Ectodermal cell (in vitro differentiated cells): ENCODE data around the gene BTK.
A peak's percentile ranks its signal among the peaks of the same experiment; 100 is the strongest.

Experiments used
- H3K27ac ChIP-seq: 2 replicates; pipeline ENCODE4 v1.7.0; 2013; ENCODE audit warnings: mild to moderate bottlenecking, low read depth, low read length; ENCODE audit not compliant: insufficient read depth, poor library complexity, severe bottlenecking
- H3K27me3 ChIP-seq: 2 replicates; pipeline ENCODE4 v1.7.0; 2013; ENCODE audit warnings: mild to moderate bottlenecking, low read length; ENCODE audit not compliant: insufficient read depth, control insufficient read depth, poor library complexity, severe bottlenecking
- H3K36me3 ChIP-seq: one replicate; pipeline ENCODE4 v1.7.0; 2013; ENCODE audit warnings: low read length; ENCODE audit not compliant: control insufficient read depth, insufficient read depth
- H3K4me1 ChIP-seq: one replicate; pipeline ENCODE4 v1.7.0; 2013; ENCODE audit warnings: low read length; ENCODE audit not compliant: control insufficient read depth, insufficient read depth
- H3K4me3 ChIP-seq: 2 replicates; pipeline ENCODE4 v1.7.0; 2013; ENCODE audit warnings: low read depth, low read length, control low read depth; ENCODE audit not compliant: insufficient read depth
- H3K9me3 ChIP-seq: 2 replicates; pipeline ENCODE4 v1.7.0; 2013; ENCODE audit warnings: mild to moderate bottlenecking, low read length, moderate library complexity; ENCODE audit not compliant: control insufficient read depth
- WGBS, 2 experiments: methylation state at CpG; one replicate each; pipeline ENCODE4 v1.1.7; 2013; ENCODE audit warnings: missing lambda C conversion rate in 2 of 2; 5-methylcytosine and 5-hydroxymethylcytosine counted together

The BTK gene

DNA sequence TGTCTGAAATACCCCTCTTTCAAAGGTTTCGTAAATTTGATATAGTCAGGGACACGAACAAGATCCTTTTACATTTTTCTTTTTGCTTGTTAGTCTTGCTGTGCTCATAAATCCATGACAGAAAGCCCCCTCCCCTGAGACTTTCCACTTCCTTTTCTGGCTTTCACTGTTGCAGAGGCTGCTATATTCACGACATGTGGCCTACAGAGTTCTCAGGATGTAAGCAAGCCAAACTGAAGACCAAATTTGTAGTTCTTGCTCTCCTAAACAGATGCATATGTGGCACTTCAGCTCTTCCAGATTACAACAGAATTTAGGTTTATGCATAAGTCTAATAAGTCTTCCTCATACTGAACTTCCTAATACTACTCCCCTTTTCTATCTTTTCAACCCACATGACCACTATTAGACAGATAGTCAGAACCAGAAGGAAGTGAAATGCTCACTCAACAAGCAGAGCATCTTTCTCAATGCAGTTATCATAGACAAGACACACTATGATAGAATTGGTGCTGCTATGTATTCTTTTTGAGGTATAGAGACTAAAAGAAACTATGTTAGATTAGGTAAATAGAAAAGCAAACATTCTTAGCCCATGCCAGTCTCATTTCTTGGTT is 15.0 kb downstream of the BTK start:
- Histone ChIP-seq H3K4me1 (no peaks in the 10 kb centered on the region), H3K27ac (no peak overlapping the region), H3K36me3 (no peaks in the 10 kb centered on the region), H3K27me3 (no peaks in the 10 kb centered on the region), H3K4me3 (no peak overlapping the region), H3K9me3 (no peaks in the 10 kb centered on the region)
- 72 to 91% methylated on average over 3 of the region's 3 CpGs for WGBS, 2 experiments

DNA sequence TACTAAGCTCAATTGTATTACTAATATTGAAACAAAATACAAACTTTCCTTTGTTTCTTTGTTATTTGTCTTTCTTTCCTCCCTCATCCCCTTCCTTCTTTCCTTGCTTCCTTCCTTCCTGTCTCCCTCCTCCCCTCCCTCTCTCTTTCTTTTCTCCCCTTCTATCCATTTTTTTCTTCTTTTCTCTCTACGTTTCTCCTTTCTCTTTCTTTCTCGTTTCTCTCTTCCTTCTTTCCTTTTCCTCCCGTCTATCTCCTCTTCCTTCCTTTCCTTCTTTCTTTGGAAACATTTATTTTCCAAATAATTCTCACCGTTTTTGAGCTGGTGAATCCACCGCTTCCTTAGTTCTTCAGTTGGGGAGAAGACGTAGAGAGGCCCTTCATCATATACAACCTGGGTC is 16.3 kb downstream of the BTK start:
- H3K4me3 ChIP-seq = no peak overlapping the region
- no peaks in the 10 kb centered on the region for H3K36me3 ChIP-seq
- H3K9me3 ChIP-seq = no peaks in the 10 kb centered on the region
- H3K4me1 ChIP-seq = no peaks in the 10 kb centered on the region
- H3K27me3 ChIP-seq = no peaks in the 10 kb centered on the region
- WGBS, 2 experiments = 87 to 89% methylated on average over 5 to 6 of the region's 6 CpGs
- H3K27ac ChIP-seq = no peak overlapping the region

DNA sequence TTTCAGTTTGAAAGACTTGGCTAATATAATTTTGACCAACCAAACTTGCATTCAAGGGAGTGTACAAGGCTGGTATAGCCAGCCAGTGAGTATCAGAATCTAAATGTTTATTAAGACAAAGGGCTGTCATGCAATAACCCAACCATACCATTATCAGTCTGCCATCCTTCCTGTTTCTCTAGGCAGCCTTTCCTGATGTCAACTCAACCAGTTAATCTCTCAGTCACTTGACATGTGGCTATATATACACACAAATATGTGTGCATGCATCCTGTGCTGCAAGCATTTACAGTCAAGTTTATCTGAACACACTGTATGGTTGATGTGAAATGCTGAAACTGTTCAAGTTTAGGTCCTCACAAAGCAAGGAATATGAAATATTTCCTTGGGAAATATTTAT is 17.2 kb downstream of the BTK start:
- Histone ChIP-seq H3K9me3 (no peaks in the 10 kb centered on the region), H3K36me3 (no peaks in the 10 kb centered on the region), H3K27me3 (no peaks in the 10 kb centered on the region), H3K4me1 (no peaks in the 10 kb centered on the region), H3K4me3 (no peak overlapping the region), H3K27ac (no peak overlapping the region)

DNA sequence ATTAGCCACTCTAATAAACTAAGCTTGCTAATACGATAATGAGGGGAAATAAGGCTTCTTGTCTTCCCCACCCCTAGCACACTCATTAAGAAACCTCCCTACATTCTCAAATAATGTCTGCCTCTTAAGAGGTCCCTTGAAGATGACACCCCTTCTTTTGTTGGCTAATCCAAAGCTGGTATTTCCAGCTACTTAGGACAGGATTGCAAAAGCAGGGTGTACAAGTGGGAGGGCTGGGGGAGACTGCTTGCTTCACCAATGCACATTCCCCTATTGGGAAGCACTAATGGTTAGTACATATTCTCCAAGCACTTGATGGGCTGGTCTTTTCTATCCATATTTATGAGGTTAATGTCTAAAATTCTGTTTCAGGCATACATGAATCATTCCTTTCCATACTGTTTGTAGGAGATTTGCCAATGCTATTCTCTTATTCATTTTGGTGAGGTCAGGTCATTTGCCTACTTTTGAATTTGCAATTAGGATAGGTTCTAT is 20.6 kb downstream of the BTK start:
- Histone ChIP-seq H3K9me3 (no peaks in the 10 kb centered on the region), H3K27ac (no peak overlapping the region), H3K4me3 (no peak overlapping the region), H3K4me1 (no peaks in the 10 kb centered on the region), H3K36me3 (no peaks in the 10 kb centered on the region), H3K27me3 (no peaks in the 10 kb centered on the region)
- 96 to 100% methylated on average over 1 of the region's 1 CpG for WGBS, 2 experiments

DNA sequence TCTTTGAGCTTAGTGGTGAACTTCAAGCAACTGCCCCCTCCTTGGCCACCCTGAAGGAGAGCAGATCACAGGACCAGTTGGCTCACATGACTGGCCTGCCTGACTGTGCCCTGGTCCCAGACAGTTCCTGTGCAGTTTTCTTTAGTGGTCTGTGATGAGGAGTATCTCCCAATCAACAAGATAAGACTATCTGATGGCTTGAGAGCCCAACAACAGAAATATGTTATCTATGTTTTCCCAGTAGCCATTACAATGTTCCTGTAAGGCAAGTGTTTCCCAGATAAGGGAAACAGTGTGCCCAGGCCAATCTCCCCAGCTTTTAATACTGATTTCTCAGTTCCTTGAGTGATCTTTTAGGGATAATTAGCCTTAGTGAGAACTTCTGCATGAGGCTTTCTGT is 23.2 kb downstream of the BTK start:
- no peak overlapping the region for H3K4me3 ChIP-seq
- no peaks in the 10 kb centered on the region for H3K4me1 ChIP-seq
- no peaks in the 10 kb centered on the region for H3K36me3 ChIP-seq
- H3K9me3 ChIP-seq = no peaks in the 10 kb centered on the region
- no peak overlapping the region for H3K27ac ChIP-seq
- H3K27me3 ChIP-seq = no peaks in the 10 kb centered on the region

DNA sequence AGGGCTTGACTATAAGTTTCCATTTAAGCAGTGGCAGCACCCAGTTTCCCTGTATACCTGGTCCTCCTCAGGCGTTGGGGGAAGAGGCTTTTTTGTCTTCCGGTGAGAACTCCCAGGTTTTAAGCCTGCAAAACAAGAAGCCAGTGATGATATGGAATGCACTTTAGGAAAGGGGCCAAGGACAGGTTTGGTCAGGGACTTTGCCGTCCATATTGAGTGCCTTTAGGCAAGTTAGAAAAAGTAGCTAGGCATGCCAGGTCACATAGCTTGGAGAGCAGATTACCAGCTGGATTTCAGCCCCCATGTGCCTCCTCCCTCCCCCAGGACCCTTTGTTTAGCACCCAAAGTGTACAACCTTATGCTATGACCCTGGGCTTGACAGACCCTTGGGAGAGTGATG is 23.9 kb downstream of the BTK start:
- 91 to 94% methylated on average over 3 of the region's 3 CpGs for whole genome bisulfite sequencing, 2 experiments
- Histone ChIP-seq H3K4me1 (no peaks in the 10 kb centered on the region), H3K27ac (no peak overlapping the region)

DNA sequence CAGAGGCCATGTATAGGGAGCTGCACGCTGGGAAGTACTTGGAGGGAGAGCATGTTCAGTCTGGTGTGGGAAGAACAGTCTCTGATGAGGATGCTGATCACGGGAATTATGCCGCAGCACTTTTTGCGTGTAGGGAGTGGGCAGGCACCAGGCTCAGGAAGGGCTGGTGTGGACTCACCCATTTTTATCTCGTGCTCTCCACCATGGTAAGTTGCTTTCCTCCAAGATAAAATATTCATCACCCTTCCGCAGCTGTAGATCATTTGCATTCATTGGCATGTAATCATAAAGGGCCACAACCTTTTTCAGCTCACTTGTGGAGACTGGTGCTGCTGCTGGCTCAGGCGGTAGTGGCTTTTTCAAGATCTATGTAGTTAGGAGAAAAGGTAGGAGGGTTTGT is 25.6 kb downstream of the BTK start:
- Histone ChIP-seq H3K27me3 (no peaks in the 10 kb centered on the region), H3K27ac (no peak overlapping the region), H3K4me1 (no peaks in the 10 kb centered on the region), H3K9me3 (no peaks in the 10 kb centered on the region), H3K36me3 (no peaks in the 10 kb centered on the region), H3K4me3 (no peak overlapping the region)
- WGBS, 2 experiments = 91% methylated on average over 6 of the region's 7 CpGs

More for the DNA sequence above, 23.9 kb downstream of the BTK start:
- H3K4me3 ChIP-seq = no peak overlapping the region
- no peaks in the 10 kb centered on the region for H3K27me3 ChIP-seq
- H3K36me3 ChIP-seq = no peaks in the 10 kb centered on the region
- no peaks in the 10 kb centered on the region for H3K9me3 ChIP-seq

DNA sequence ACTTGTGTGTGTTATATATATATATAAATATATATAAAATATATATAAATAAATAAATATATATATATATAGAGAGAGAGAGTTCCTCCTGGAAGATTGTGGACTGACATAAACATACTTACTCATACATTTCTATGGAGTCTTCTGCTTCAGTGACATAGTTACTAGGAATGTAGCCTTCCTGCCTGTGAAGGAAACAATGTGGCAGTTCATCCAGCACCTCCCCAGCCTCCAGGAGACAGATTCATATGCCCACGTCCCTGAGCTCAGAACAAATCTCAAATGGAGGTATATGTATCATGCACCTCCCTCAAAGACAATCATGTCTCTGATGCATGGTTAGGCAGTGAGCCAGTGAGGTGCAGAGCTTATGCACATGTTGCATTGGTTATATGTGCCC is 26.0 kb downstream of the BTK start:
- Histone ChIP-seq H3K36me3 (no peaks in the 10 kb centered on the region), H3K4me1 (no peaks in the 10 kb centered on the region), H3K27me3 (no peaks in the 10 kb centered on the region), H3K4me3 (no peak overlapping the region), H3K9me3 (no peaks in the 10 kb centered on the region), H3K27ac (no peak overlapping the region)
- 70 to 88% methylated on average over 1 of the region's 1 CpG for WGBS, 2 experiments

DNA sequence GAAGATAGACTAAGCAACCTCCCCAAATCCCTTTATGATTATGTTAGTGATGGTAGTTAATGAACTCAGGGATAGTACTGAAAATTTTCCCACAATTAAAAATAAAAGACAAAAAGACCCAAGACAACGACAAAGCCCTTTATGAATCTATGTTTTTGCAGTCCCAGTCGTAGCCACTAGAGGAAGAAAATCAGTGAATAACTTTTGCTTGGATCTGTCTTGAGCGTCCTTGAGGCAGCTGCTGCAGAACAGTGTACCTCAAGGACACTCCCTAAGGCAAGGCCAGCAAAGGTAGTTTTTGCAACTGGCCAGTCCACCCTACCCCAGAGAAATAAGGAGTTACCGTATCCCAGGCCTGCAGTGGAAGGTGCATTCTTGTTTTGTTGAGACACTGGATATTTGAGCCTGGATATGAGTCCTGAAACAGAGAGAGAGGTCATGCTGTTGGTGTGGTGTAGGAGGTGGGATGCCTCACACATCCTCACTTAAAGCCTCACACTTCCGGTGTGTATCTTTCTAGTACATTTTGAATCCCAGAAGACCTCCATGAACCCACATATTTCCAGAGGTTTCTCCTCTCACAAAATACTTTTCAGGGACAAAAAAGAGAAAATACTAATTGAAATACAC is 28.7 kb downstream of the BTK start:
- H3K4me1 ChIP-seq = no peaks in the 10 kb centered on the region
- H3K27me3 ChIP-seq = no peaks in the 10 kb centered on the region
- 38 to 46% methylated on average over 5 of the region's 5 CpGs for WGBS, 2 experiments
- H3K9me3 ChIP-seq = no peaks in the 10 kb centered on the region
- no peak overlapping the region for H3K27ac ChIP-seq
- H3K36me3 ChIP-seq = no peaks in the 10 kb centered on the region
- no peak overlapping the region for H3K4me3 ChIP-seq

DNA sequence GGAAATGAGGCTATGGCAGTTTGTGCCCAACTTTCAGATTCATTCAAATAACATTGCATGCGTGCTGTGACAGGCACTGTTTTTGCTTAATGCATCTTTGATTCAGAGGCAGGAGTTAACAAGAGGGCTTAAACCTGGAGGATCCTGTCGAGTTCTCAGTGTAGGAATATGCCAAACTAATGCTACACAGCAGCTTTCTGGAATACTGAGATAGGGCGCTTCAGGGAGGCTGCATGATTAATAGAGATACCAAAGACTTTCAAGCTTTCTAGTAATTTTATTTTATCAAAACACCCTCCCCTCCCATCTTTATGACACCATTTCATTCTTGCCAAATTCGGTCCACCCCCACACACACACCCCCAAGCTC is 36.8 kb downstream of the BTK start:
- H3K27me3 ChIP-seq = no peaks in the 10 kb centered on the region
- peak overlapping the region; percentile 69 for H3K4me3 ChIP-seq
- H3K27ac ChIP-seq = no peak overlapping the region
- 45 to 53% methylated on average over 3 to 4 of the region's 4 CpGs for WGBS, 2 experiments
- H3K9me3 ChIP-seq = no peaks in the 10 kb centered on the region
- H3K4me1 ChIP-seq = no peaks in the 10 kb centered on the region
- H3K36me3 ChIP-seq = no peaks in the 10 kb centered on the region
